HG03460 (cell line): ENCODE results near the gene MPP3.

ENCODE experiments used
- ATAC-seq: cut with Tn5 transposase; IDR thresholded peaks from one replicate; pipeline ENCODE4 v1.9.1; 2021; ENCODE audit not compliant: unreplicated experiment

The MPP3 gene

GRCh38 chr17:43754947-43755346 lies 78.0 kb downstream of the MPP3 start:
- ATAC-seq, result no peak

GRCh38 chr17:43753493-43754129 lies 79.3 kb downstream of the MPP3 start:
- ATAC-seq, result no peak
